ENCODE results near the gene HDAC8. TPM values are rescaled to one million over a fixed set of nuclear protein-coding genes. Genes with fewer than 3 reads are reported as not detected.
A peak's percentile ranks its signal among the peaks of the same experiment; 100 is the strongest.

HDAC8 gene
- total RNA-seq, 2 experiments from 2014 or later = 5.8 to 6.8 TPM

- H3K9me3 ChIP-seq (ENCODE audit: control insufficient read depth in 1 of 2, insufficient read depth in 1 of 2, low read length in 2 of 2) = no peaks in the 10 kb centered on the region
- TF ChIP-seq CTCF (IDR thresholded peaks at IDR 0.05) = no peak
- no peak overlapping the region for H3K27ac ChIP-seq (ENCODE audit: low read depth in 1 of 2, low read length in 2 of 2)
- peak in 4 of 14 experiments; percentile 1 to 19 (median 5) for DNase-seq
- H3K36me3 Mint-ChIP-seq (ENCODE audit: low read depth) = no peaks in the 10 kb centered on the region
- no peaks in the 10 kb centered on the region for H3K36me3 ChIP-seq (ENCODE audit: insufficient read depth, low read length)
- ATAC-seq (ENCODE audit: poor library complexity) = no peak
- no peaks in the 10 kb centered on the region for H3K9me3 Mint-ChIP-seq
- no peak overlapping the region for H3K27ac Mint-ChIP-seq
- H3K27me3 ChIP-seq (ENCODE audit: control insufficient read depth in 1 of 2, insufficient read depth in 2 of 2, low read length in 2 of 2) = peaks cover 0 to 3% of the 10 kb centered on the region in 2 experiments
- H3K4me1 Mint-ChIP-seq (ENCODE audit: low read depth) = no peaks in the 10 kb centered on the region
- no peaks in the 10 kb centered on the region for H3K27me3 Mint-ChIP-seq
- no peaks in the 10 kb centered on the region for H3K4me1 ChIP-seq (ENCODE audit: insufficient read depth, low read length)
- no peak overlapping the region for H3K4me3 ChIP-seq (ENCODE audit: low read length)
- ChIA-PET POLR2A (no interaction called here), CTCF (no interaction called here)
- no peak overlapping the region for H3K4me3 Mint-ChIP-seq
- intact Hi-C loops (cut with DNase I, micrococcal nuclease) = no loop called here
These were observed 48.0 kb upstream of the HDAC8 start for GRCh38 chrX:72620550-72621145.

GRCh38 chrX:72609313-72609712, 36.7 kb upstream of the HDAC8 start:
- H3K27ac Mint-ChIP-seq = no peak overlapping the region

GRCh38 chrX:72604705-72605104, 32.1 kb upstream of the HDAC8 start:
- H3K9me3 Mint-ChIP-seq = no peaks in the 10 kb centered on the region
- no peak for TF ChIP-seq CTCF (IDR thresholded peaks at IDR 0.05)
- no peaks in the 10 kb centered on the region for H3K36me3 Mint-ChIP-seq (ENCODE audit: low read depth)
- Histone ChIP-seq H3K4me3 (ENCODE audit: low read length) (no peak overlapping the region), H3K4me1 (ENCODE audit: insufficient read depth, low read length) (no peaks in the 10 kb centered on the region), H3K27me3 (ENCODE audit: control insufficient read depth in 1 of 2, insufficient read depth in 2 of 2, low read length in 2 of 2) (no peaks in the 10 kb centered on the region), H3K36me3 (ENCODE audit: insufficient read depth, low read length) (no peaks in the 10 kb centered on the region), H3K9me3 (ENCODE audit: control insufficient read depth in 1 of 2, insufficient read depth in 1 of 2, low read length in 2 of 2) (no peaks in the 10 kb centered on the region), H3K27ac (ENCODE audit: low read depth in 1 of 2, low read length in 2 of 2) (no peak overlapping the region)
- ChIA-PET CTCF (no interaction called here), POLR2A (no interaction called here)
- no peak overlapping the region for H3K27ac Mint-ChIP-seq
- H3K27me3 Mint-ChIP-seq = no peaks in the 10 kb centered on the region
- intact Hi-C loops (cut with DNase I, micrococcal nuclease) = no loop called here
- H3K4me1 Mint-ChIP-seq (ENCODE audit: low read depth) = no peaks in the 10 kb centered on the region
- ATAC-seq (ENCODE audit: poor library complexity) (no peak), DNase-seq (no peak)
- H3K4me3 Mint-ChIP-seq = no peak overlapping the region

More at GRCh38 chrX:72609313-72609712, 36.7 kb upstream of the HDAC8 start:
- Mint-ChIP-seq H3K27me3 (no peaks in the 10 kb centered on the region), H3K9me3 (no peaks in the 10 kb centered on the region), H3K4me3 (no peak overlapping the region), H3K4me1 (ENCODE audit: low read depth) (no peaks in the 10 kb centered on the region), H3K36me3 (ENCODE audit: low read depth) (no peaks in the 10 kb centered on the region)
- POLR2A ChIA-PET = no interaction called here
- ATAC-seq (ENCODE audit: poor library complexity) (no peak), DNase-seq (no peak)
- H3K9me3 ChIP-seq (ENCODE audit: control insufficient read depth in 1 of 2, insufficient read depth in 1 of 2, low read length in 2 of 2) = no peaks in the 10 kb centered on the region
- no peaks in the 10 kb centered on the region for H3K4me1 ChIP-seq (ENCODE audit: insufficient read depth, low read length)
- no peaks in the 10 kb centered on the region for H3K27me3 ChIP-seq (ENCODE audit: control insufficient read depth in 1 of 2, insufficient read depth in 2 of 2, low read length in 2 of 2)
- no peak overlapping the region for H3K4me3 ChIP-seq (ENCODE audit: low read length)
- TF ChIP-seq CTCF (IDR thresholded peaks at IDR 0.05) = no peak
- intact Hi-C loops (cut with DNase I, micrococcal nuclease) = no loop called here
- CTCF ChIA-PET = no interaction called here
- H3K36me3 ChIP-seq (ENCODE audit: insufficient read depth, low read length) = no peaks in the 10 kb centered on the region
- no peak overlapping the region for H3K27ac ChIP-seq (ENCODE audit: low read depth in 1 of 2, low read length in 2 of 2)

All from CD4-positive, alpha-beta T cell (primary cell).